ENCODE data around the gene FRRS1. TPM values are rescaled to one million over a fixed set of nuclear protein-coding genes. Genes with fewer than 3 reads are reported as not detected.

The FRRS1 gene
- total and polyA plus RNA-seq, 10 of the 15 experiments (the other 5 are each of a cell fraction or from before 2014, with no cell fraction given), result 0.13 to 18.9 (median 8.0) TPM

- TF ChIP-seq BCL11A (IDR thresholded peaks at IDR 0.05; ENCODE audit: low read depth, low read length) (no peak), ZNF207 (IDR thresholded peaks at IDR 0.05; ENCODE audit: borderline replicate concordance) (no peak)
These were observed 96.6 kb downstream of the FRRS1 start (continued) for GRCh38 chr1:99669821-99670220.

GRCh38 chr1:99669376-99669775 is 97.1 kb downstream of the FRRS1 start:
- 37% methylated on average over 4 of the region's 4 CpGs for WGBS (ENCODE audit: insufficient coverage, insufficient replicate concordance, low lambda C conversion rate, missing lambda C conversion rate)
- Histone ChIP-seq H3K27me3 (replicated peaks in 1 of 2; ENCODE audit: control insufficient read depth in 2 of 2, insufficient read depth in 2 of 2, low read length in 1 of 2) (no peaks in the 10 kb centered on the region), H3K4me2 (ENCODE audit: control insufficient read depth, insufficient read depth) (no peak overlapping the region), H4K20me1 (ENCODE audit: control insufficient read depth, insufficient read depth) (no peaks in the 10 kb centered on the region), H3K36me3 (ENCODE audit: control insufficient read depth in 2 of 2, insufficient read depth in 2 of 2, low read length in 1 of 2) (no peaks in the 10 kb centered on the region), H3K4me3 (no peak overlapping the region), H3K9me3 (replicated peaks; ENCODE audit: control insufficient read depth, insufficient read depth, low read length) (no peaks in the 10 kb centered on the region), H3K27ac (ENCODE audit: control insufficient read depth, insufficient read depth) (no peak overlapping the region), H2AFZ (ENCODE audit: control insufficient read depth, low read depth, low read length) (no peak overlapping the region), H3K4me1 (ENCODE audit: control insufficient read depth, insufficient read depth, low read length) (no peaks in the 10 kb centered on the region), H3K9ac (ENCODE audit: control insufficient read depth, insufficient read depth, low read length) (no peak overlapping the region), H3K79me2 (ENCODE audit: control insufficient read depth, insufficient read depth, low read length) (no peaks in the 10 kb centered on the region)
- in situ Hi-C loops (cut with MboI) (no loop called here), intact Hi-C loops (cut with micrococcal nuclease; ENCODE audit: unreplicated experiment) (no loop called here)
- TF ChIP-seq CEBPB (IDR thresholded peaks at IDR 0.05; ENCODE audit: borderline replicate concordance in 1 of 2, low read depth in 2 of 2, low read length in 2 of 2) (no peak), BCLAF1 (IDR thresholded peaks at IDR 0.05) (no peak), HSF1 (IDR thresholded peaks at IDR 0.05; ENCODE audit: low read depth, low read length) (no peak), SP1 (IDR thresholded peaks at IDR 0.05; ENCODE audit: low read depth, low read length) (no peak), FOS (IDR thresholded peaks at IDR 0.05; ENCODE audit: borderline replicate concordance, extremely low read depth, insufficient read length) (no peak), ELK1 (IDR thresholded peaks at IDR 0.05; ENCODE audit: low read depth, low read length) (no peak), ATF7 (IDR thresholded peaks at IDR 0.05; ENCODE audit: low read depth) (no peak), USF1 (IDR thresholded peaks at IDR 0.05; ENCODE audit: borderline replicate concordance, extremely low read length, insufficient read depth, low read depth, low read length) (no peak), ATF2 (IDR thresholded peaks at IDR 0.05; ENCODE audit: low read length) (no peak)
- BruUV-seq (replicated peaks), result no TSS peak
- ChIA-PET SMC1A (ENCODE audit: uncharacterized antibody, unreplicated experiment) (no interaction called here), POLR2A (no interaction called here), RAD21 (ENCODE audit: unreplicated experiment) (no interaction called here), CTCF (interaction anchor here (1.3 kb wide), 1 partner anchor 15 kb away, joined by 5 read pairs; no protein-coding TSS in a partner anchor)
- FAIRE-seq (no peak), DNase-seq (ENCODE audit: low read depth, low spot score) (no peak), ATAC-seq (no peak)
